HG02840 (cell line): ENCODE measurements around the gene GAS7.
A peak's percentile ranks its signal among the peaks of the same experiment; 100 is the strongest.

Source experiments
- ATAC-seq: cut with Tn5 transposase; IDR thresholded peaks from one replicate; pipeline ENCODE4 v1.9.1; 2021; ENCODE audit warnings: mild to moderate bottlenecking, moderate library complexity, moderate number of reproducible peaks; ENCODE audit not compliant: unreplicated experiment, low FRiP score

The GAS7 gene

DNA sequence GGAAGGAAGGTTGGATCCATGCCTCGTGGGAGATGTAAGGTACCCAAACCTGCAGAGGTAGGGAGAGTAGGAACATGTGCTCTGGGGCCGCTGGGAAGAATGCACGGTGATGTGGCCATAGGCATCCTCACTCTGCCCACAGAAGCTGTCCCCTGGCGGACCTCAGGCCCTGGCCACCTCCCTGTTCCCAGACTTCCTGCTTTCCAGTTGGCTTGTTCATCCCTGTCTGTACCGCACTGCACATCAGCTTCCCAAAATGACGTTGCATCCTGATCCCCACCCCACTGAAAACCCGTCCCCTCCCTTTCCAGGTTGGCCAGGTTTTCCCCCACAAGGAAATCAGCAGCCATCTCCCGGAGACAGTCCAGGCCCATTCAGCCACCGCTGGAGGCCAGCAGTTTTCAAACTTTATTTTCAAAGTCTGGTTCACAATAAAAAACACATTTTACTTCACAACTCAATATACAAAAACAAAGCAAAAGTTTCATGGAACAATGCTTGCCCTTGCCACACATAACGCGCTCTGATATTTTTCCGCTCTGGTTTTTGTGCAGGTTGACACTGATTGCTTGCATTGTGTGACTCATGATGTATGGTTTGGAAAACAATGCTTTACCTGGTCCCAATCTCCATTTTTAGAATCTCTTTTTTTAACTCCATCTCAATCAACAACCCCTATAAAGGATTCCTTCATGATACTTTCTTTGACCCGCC, 143.0 kb downstream of the GAS7 start:
- ATAC-seq, result no peak

DNA sequence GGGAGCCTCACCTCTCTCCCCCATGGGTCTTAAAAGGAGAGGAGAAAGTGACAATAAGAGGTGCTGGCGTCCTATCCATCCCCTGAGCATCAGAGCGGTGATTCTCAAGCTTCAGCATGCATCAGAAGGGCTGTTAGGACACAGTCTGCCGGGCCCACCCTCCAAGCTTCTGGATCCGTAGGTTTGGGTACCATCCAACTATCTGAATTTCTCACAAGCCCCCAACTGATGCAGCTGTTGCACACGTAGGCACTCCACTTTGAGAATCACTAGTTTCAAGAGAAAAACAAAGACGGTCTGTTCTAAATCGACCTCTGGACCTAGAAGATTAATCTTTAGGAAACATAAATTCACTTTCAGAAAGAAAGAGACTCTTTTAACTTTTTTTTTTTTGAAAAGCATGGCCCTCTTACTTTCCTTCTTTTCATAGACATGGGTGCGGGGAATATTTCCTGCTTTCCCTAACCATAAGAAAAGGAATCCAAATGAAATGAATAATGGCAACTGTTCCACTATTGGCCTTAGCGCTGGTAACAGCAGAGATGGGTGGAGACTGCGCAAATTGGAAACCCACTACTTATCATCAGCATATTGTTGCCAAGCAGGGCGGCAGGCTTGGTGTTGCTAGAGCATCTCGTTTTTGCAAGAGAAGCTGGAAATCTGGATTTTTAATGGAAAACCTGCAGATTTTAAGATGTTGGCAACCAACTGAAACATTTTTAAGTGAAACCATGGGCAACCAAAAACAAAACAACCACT, 144.4 kb downstream of the GAS7 start:
- ATAC-seq, result no peak

DNA sequence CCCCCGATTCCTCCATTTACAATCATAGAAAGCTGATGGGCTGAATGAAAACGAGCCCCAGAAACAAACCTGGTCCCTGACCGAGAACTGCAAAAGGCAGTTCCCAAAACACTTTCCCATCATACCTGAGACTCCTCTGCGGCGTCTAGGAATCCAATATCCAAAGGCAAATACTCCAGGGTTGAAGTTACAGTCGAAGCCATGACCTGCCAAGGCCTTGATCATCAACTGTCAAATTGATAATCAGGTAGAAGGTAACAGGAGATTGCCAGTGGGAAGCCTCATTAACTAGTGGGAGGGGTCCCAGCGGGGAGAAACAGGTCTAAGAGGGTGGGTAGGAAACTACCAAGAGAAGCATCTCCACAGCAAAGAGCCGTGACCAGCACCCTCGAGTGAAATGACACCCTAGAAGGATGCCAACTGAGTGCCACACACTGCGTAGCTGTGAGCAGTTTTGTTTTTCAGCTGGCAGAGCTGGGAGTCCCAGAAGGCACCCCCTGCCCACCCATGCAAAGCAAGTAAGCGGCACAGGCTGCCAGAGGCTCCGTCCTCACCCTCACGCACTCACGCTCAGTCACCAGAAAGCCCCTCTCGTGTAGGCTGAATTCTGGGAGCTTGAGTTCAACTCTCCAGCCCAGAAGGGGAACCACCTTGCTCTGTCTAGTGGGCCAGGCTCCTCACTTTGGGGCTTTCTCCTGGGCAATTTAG, 146.1 kb downstream of the GAS7 start:
- no peak for ATAC-seq

DNA sequence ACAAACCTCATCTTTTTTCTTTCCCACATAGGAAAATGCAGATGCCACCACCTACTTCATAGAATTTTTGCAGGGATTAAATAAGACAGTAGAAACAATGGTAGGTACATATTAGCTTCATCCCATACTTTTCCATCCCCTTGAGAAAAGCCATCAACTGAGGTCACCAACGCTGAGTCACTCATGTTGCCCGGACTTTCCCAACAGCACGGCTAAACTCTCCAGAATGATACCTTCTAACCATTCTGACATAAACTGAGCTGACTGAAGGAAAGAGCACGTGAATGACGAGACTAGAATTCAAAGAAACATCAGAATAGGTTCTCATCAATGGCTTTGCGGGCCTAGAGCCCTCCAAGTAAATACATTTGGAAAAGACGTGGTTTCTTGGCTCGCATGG, 147.3 kb downstream of the GAS7 start:
- no peak for ATAC-seq

DNA sequence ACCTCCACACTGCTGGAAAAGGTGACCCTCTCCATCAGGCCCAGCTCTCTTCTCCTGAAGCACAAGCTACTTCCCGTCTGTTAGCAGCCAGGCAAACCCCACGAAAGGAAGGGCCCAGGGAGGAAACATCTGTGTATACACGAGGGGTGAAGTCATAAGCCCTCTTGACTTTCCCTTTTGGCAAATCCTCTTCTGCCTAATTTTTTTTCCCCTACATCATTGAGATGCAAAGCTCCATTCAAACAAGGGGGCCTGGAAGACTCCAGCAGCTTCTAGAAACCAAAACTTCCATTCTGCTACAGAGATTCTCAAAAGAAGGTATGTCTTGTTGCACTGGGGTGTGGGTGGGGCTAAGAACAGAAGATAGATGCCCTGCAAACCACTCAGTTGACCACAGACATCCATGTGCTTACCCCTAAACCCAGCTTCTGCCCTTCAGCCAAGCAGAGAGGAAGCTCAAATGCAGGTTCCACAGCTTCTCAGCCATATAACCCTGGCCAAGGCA, 147.8 kb downstream of the GAS7 start:
- ATAC-seq, result no peak

DNA sequence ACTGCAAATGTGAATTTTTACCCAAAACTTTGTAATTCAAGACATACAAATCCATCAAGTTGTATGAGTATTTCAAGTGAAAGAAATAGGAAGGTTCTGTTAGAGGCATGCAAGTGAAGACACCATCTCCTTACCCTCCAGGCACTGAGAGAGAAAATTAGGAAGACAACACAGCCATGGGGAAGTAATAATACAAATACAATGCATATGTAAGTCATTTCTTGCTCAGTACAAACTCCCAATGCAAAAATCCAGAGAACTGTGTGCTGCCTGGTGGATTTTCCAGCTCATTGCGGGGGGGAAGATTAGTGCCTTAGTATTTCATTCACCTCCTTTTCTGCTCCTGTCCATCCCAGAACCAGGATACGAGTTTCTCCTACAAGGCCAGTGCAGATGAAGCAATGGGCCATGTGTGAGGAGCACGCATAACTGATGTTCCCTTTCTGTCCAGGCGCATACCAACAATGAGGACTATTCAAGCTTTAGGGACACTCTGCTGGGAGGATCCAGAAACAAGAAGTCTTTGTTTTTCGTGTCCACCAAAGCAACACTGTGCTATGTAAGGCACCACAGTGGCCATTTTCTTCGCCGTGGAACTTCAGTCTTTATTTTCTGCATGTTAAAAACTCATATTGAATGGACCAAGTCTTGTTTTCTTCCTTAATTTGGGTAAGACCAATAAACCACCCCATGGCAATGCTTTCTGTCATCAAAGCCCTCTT, 149.6 kb downstream of the GAS7 start:
- ATAC-seq, result no peak

DNA sequence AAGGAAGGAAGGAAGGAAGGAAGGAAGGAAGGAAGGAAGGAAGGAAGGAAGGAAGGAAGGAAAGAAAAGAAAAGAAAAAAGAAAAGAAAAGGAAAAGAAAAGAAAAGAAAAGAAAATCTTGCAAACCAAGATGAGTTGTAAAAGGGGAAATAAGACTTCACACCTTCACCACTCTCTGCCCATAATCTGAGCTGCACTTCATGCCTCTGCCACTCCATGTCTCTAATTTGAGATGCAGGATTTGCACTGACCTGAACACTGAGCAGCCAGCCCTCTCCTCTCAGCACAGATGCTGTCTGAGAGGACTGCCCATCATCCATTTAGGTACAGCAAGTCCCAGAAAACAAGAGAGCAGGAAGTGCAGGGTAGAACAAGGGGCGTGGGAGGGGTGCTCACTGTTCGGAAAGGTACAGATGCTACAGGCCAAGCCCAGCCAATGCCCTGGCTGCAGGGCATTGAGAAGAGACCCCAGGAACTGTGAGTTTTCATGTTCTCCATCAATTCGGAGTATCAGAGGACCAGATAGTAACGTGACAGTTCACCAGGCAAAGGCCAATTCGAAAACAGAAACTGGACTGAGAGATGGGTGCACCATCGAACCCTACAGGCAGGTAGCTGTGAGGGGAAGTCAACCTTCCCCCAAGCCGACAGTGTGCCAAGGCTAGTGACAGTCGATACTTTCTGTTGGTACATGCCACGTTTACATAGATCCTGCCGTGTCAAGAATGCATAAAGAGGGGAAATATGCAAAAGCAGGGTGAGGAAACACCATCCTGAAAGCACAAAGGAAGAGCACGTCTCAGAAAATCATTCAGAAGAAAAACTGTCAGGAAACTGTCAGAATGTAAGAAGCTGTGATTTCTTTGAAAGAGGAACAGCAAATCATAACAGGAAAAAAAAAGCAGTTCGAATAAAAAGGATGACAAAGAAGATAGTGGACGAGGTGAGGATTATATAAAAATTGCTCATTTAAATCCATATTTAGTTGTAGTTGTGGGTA, 151.3 kb downstream of the GAS7 start:
- ATAC-seq, result no peak

DNA sequence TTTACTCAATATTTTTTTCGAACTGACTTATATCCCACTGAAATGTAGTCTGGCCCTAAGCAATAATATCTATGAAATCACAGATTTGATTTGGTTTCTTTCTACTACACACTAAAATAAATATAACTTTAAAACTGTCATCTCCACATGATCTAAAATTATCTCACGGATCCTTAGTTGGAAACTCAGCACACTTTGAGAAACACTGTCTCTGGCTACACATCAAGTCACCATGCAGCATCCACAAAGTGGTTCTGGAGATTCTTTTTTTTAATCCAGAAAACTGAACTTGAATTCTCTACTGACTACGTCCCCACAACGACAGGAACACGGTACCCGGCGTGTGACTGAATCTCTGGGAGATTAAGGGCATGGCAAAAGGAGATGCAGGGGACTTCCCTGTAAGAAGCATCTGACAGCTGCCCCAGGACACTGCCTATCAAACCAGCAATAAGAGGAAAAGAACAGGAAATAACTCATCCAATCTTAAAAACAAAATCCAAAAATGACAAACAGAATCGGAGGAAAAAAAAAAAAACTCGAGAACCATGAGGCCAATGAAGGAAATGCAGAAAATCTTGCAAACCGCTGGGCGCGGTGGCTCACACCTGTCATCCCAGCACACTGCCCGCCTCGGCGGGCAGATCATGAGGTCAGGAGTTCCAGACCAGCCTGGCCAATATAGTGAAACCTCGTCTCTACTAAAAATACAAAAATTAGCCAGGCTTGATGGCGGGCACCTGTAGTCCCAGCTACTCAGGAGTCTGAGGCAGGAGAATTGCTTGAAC, 152.3 kb downstream of the GAS7 start:
- ATAC-seq, result no peak

DNA sequence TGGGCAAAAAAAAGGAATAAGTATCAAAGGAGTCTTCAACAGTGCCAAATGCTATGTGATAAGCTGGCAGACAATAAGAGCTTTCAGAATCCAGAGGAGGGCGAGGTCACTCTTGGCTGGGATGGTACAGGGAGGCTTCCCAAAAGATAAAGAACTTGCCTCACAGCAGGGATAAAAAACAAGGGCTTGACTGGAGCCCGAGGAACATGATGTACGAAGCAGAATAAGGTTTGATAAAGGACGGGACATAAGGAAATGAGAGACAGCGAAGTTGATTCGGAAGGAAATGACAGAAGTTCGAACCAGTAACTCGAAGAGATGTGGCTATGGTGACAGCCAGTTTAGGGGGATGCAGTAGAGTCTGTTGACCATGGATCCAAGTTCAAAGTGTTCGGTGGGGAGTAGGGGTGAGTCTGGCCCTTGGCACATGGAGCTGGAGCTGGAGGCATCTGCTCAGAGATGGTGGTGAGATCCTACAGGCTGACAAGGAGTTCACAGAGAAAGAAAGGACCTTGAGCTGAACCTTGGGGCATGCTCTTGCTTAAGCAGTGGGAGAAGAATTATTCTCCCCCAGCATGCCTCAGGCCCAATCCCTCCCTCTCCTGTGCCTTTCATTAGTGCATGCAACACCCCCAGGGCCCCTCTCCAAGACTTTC, 155.7 kb downstream of the GAS7 start:
- no peak for ATAC-seq

DNA sequence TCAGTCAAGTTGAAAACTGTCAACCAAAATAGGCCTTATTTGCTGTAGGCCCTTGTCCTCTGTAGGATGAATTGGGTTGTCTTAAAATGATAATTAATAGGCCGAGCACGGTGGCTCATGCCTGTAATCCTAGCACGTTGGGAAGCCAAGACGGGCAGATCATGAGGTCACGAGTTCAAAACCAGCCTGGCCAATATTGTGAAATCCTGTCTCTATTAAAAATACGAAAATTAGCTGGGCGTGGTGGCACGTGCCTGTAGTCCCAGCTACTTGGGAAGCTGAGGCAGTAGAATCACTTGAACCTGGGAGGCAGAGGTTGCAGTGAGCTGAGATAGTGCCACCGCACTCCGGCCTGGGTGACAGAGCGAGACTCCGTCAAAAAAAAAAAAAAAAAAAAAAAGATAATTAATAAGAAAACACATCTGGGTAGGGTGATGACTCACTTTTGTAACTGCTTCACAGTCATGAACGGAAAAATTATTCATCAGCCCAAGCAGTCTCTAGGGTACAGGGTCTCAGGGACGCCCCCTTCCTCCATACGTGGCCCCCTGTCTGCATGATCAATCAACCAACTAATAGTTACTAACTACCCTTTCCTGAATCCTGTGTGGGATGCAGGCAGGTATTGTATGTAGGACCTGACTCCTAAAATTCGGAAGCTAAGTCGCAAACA, 156.4 kb downstream of the GAS7 start:
- no peak for ATAC-seq

DNA sequence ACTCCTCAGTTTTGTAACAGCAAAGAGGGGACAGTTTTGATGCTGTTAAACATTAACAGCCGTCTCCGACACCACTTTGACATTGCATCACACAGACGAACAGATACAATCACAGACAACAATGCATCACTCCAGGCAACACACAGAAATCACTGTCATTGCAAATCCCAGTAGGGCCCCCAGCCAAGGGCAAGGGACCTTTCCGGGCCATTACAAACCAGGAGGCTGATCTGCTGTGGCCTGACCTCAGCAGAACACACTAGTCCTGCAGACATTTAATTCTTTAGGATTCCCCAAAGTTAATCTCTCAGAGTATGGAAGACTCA, 157.2 kb downstream of the GAS7 start:
- peak; percentile 15 for ATAC-seq

DNA sequence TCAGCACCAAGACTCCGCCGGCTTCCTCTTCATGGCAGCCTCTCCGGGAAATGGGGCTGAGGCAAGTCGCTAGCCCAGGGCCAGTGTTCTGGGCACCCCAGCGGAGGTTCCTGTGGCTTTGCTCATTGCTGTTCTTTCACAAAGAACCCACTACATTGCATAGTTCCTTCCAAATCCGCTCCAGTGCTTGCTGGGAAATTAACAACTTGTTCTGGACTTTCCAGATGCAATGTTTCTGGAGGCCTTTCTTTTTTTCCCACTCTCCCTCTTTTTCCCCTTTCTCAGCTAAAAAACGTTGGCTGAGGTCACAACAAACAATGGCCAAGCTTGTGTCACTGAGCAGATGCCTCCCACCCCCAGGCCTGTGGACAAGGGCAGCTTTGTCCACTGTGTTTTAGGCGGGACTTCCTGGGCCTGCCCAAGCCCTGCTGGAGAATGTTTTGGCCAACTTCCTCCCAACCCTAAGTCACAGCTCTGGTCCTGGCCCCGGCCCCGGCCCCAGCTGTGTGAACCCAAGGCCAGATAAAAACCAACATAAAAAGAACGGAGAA, 161.8 kb downstream of the GAS7 start:
- no peak for ATAC-seq

DNA sequence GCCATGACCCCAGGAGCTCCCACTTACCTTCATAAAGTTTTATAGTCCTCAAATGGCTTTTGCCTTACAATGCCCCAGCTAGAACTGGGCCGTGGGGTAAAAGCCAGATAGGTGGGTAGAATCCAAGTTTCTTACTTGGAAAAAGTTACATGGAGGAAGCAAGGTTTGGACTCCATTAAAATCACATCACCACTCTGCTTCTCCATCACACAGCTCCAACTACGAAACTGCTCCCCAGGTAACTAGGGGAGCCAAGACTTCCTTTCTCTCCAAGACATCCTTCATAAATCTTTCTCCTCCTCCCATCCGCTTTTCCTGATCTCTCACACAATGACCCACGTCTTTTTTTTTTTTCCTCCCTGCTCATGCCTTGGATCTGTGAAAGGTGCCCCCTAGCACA, 162.5 kb downstream of the GAS7 start:
- no peak for ATAC-seq

DNA sequence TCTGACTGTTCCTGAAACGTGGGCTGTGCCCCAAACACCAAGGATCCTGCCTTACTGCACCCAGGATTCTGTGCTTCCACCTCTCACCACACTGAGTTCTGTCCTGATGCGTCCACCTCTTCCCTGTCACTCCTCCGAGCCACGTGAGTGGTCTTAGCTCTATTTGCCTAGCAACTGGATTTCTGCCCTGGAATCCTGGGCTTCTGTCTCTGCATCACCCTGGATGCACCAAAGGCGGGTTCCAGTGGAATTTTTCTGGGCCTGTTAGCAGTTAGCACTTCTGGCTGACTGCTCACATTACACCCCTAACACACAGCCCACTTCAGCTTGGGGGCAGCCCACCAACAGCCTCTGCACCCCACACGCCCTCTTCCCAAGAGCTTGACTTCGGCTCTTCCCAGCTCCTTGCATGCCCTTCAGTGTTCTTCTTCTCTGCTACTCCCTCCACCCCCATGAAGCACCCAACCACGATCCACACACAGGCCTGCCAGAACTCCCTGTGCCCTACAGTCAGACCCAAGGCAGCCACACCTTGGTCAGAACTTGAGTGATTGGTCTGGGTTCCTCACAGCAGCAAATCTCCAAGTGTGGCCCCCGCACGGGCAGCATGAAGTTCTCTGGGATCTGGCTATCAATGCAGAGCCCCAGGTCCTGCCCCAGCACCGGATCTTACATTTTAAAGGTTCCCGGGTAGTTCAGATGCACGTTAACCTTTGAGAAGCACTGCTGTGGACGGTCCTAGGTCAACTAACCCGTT, 163.5 kb downstream of the GAS7 start:
- ATAC-seq, result no peak

DNA sequence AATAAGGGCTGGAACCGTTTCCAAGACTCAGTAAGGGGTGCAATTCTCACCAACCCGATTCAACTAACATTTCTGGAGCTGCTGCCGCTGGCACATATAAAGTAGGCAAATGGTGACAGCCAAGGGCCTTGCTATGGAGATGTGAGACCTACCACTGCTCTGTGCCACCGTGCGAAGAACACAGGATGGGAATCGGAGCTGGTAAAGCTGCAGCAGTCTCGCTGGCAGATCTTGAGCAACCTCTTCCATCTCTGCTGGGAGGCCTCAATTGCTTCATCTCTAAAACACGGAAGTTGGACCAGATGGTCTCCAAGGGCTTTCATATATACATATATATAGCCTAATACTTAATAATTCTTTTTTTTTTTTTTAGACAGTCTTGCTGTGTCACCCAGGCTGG, 164.4 kb downstream of the GAS7 start:
- ATAC-seq, result no peak

DNA sequence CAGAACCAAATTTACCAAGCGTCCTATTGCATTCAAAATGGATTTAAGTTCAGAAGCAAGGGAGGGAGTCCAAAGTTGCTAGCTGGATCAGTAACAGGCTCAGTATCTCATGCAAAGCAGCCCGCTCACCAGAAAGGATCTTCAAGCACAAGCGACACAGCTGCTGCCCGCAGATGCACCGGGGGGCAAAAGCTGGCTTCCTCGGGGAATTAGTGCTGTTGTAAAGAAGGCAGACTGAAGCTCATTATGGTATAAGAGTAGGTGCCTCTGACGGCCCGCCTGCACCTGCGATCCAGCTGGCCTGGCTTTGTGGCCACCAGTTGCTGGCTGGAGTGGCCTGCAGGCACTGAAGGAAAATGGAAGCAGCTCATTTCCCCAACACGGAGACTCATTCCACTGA, 165.0 kb downstream of the GAS7 start:
- no peak for ATAC-seq
